HS-27A (cell line): ENCODE data around the gene PLEKHM3.

Source experiments
- DNase-seq: peaks from one replicate; pipeline ENCODE4 v3.0.0-alpha.2; 2012; ENCODE audit warnings: low read depth, missing footprints

Gene PLEKHM3

DNA sequence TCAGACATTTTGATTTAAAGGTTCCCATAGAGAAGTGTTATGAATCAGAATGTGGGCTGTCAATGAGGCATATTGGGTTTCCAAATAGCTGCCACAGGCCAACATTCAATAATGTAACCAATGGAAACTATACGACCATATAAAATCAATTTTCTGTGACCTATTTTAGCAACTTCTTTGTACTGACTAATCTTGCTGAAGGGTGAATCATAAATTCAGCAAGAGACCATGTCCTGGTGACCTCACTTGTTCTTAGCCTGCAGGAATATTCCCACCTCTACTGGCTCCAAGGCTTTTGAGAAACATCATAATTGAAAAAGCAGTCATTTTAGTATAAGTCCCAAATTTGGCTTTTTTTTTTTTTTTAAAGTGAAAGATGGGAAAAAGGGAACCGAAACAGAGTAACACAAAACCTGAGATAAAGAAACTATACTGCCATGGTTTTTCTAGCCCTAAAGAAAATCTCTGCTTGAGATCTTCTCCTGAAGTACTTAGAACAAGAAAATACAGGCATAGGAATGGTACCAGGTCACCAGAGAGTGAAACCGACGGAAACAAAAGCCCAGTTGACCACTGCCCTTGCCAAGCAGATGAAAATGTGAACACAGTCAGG lies 32.1 kb downstream of the PLEKHM3 start:
- DNase-seq: no peak

DNA sequence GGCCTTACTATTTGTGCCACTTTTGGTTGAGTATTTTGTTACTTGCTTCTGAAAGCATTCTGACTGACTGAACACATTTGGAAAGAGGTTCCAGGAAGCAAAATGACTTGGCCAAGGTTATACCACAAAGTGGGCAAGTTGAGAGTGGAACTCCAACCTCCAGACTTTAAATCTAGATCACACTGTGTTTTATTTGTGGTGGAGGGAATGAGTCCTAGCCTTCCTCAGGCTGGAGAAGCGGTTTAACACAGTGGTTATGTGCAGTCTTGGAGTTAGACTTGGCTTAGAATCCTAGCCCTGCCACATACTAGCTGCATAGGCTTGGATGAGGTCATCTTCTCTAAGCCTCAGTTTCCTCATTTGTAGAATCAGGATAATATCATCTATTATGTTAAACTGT lies 33.4 kb downstream of the PLEKHM3 start:
- DNase-seq: no peak

DNA sequence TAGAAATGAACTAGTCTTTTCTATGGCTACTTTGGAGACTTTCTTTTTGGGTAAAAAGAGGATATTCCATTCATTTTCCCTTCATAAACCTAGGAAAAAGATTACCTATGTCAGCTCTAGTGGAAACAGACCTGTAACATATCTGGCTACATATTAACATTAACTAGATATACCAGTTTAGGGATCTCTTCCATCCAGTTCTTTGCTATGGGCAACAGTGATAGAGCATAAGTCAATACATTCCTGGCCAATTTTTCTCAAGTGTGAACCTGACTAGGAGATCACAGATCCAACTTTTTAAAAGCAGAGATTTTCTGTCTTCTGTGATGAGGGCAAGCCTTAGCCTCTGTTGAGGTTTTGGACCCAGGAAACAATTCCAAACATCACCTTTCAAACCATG lies 34.5 kb downstream of the PLEKHM3 start:
- no peak for DNase-seq

DNA sequence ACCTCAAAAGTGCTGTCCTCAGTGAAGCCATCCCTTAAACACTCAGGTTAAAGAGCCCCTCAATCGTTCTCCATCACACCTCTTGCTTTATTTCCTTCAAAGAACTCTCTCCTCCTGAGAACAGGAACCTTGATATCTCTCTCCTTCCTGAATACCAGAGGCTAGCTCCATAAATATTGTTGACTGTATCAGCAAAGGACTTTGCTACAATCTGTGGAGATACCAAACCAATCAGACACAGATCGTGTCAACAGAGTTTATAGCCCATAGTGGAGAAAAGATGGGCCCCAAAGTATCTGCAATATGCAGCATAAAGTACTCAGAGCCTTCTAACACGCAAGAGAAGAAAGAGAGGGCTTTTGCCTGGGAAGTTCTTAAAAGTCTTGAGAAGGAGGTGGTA lies 36.4 kb downstream of the PLEKHM3 start:
- DNase-seq: no peak

DNA sequence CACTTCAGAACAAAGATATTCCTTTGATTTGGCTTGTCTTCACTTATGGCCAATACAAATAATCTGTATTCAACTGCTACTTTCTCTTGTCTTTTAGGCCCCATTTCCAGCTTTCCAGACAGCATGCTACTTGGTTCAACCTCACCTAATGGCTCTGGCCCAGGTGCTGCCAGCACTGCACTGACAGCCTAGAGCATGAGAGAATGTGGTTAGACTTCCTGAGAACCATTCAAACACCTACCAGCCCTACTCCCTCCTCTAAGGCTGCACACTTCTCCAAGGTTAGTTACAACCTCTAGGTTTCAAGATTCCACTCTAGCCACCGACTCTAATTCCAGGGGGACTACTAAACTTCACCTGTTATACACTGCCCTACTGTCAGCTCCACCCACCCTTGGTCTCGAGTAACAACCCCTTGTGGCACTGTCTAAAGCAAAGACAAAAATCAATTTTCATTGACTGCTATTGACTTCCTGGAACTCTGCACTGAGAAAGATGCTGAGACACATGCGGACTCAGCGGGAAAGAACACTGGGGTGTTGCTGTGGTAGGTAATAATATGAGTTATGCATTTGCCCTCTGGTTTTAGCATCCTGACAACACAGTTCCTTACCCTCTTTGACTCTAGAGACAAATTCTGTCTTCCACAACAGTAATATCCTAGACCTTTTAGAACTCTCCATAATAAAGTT lies 38.2 kb downstream of the PLEKHM3 start:
- no peak for DNase-seq

DNA sequence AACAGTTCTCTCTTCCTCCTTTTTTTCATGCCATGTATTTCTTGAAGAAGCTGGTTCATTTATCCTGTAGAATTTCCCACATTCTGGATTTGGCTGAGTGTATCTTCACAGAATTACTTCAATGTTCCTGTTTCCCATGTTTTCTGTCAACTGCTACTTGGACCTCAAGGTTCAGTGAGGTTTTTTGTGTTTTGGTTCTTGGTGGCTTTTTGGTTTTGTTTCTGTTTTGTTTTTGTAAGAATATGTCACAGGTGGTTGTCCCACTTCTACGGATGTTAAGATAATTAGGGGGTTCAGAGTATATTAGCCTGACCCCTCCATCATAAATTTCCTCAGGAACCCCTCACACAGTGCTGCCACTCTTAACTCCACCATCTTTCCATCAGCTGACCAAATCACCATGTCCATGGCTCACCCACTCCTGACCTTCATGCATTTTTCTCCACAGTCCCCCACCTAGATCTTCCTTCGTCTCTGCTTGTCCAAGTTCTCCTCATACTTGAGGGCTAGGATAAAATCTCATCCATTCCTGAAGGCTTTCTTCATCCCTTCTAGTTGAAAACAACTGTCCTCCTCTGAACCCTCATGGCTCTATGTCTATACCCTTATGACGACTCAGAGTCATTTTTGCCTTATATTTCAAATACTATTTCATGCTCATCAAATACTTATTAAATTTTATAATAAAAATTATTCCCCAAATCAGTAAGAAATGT lies 40.4 kb downstream of the PLEKHM3 start:
- DNase-seq: no peak

DNA sequence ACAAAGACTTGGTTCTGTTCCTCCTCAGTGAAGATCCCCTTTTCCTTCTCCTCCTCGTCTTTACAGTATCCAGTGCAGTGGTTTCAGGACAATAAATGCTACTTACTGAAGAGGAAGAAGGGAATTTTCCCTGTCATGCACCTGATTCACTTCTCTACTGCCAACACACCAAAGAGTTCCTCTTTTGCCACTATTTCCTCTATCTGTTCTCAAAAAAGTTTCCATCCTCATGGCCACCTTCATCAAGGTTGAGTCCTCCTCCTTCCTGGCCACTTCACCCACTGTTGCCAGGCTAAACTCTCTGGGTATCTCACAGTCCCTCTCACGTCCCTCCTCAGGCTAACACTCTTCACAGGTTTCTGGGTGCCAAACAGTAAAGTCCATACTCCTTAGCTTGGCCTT lies 41.7 kb downstream of the PLEKHM3 start:
- no peak for DNase-seq

DNA sequence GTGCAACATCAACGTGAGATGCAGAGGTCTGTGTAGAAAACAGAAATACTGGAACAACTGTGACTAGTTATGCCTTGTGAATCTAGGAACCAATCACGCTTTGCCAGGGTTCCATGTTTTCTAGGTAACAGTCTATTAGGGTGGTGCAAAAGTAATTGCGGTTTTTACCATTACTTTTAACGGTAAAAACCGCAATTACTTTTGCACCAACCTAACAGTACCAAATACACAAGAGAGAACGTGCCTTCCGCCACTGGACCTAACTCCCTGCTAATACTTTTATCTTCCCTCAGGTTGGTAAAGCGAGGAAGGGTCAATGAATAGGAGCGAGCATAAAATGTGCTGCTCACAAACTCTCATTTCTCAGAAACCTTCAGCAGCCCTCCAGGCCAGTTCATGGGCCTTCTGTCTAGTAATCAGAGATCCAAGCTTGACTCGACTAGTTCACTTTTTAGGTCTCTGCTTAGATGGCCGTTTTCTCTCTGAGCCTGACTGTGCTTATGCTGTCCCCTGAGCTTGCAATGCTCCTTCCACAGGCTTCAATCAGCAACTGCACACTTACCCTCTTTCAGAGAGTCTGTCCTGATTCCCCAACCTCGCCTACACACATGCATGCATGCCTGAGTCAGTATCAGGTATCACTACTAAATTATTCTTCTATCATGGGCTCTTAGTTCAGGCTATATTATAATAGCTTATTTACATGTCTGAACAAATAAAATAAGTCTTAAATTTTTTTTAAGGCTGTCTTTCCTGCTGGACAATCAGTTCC lies 47.0 kb downstream of the PLEKHM3 start:
- no peak for DNase-seq

DNA sequence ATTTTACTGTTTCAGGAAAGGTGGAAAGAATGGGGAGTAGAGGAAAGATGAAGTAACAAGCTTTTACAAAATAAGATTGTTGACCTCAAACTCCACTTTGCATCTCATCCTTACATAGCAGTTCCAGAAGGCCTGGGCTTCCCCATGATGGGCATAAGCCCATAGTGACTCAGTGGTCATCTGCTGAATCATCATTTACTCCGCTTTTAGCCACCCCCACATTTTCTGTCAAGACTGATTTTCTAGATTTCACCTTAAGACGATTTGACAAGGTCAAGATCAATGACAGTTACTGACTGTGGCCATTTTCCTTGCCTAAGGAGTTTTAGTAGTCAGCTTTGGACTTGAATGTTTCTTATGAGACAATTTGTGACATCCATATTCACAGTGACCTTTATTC lies 49.4 kb downstream of the PLEKHM3 start:
- no peak for DNase-seq

DNA sequence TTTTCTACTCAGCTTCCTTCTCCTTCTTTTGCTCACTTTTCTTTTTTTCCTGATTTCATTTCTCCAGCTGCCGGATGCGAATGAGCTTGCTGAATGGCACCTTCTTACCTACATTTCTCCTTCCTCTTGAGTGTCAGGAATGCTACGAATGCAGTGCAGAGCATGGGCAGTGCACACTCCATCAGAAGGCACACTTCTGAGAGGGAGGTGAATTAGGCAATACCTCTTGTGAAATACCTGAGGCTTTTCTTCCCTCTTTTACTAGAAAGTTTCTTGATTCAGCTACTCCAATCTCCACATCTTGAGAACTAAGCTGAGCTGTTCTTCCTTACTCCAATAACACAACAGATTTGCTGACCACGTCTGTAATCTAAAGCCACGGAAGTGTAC lies 51.1 kb downstream of the PLEKHM3 start:
- DNase-seq: no peak

DNA sequence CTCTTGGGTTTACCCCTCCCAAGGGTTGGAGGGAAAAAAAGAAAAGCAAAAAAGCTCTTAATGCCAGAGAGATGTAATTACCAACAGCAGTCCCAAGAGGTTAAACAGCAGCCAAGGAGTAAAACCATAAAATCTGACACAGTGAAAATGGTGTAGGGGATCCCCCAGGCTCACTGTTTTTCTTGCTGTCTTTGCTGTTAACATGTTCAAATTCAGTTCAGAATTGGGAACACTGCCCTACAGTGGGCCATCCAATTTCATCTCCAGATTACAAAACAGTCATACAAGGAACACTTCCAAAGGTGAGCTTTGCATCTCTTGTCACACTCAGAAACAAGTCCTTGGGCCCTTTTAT lies 54.5 kb downstream of the PLEKHM3 start:
- no peak for DNase-seq

DNA sequence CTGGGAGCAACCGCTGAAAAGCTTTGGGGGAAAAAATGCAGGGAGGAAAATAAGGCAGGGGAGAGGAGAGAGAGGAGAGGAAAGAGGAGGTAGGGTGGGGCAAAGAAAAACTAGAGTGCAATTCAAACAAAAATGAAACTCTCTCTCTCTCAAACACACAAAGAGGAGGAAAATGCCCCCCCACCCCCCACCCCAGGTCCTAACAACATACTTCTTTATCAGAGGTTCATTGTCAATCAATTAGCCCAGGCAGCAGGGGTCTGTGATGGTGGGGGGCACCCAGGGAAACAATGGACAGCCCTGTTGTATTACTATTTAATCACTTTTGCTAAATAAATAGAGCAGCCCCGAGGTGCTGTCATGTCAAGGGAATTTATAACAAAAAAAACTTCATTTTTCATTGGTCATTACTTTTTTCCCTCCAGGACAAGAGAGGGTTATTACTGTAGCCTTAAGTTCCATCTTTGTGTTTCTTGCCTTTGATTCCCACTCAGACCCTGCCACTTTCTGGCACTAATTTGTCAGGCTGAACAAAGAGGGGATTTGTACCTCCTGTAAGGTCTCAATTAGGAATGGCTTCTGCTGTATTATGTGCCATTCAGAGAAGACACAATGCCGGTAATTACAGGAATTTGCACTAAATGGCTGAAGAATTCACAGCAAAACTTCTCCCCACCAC lies 55.0 kb downstream of the PLEKHM3 start:
- no peak for DNase-seq

DNA sequence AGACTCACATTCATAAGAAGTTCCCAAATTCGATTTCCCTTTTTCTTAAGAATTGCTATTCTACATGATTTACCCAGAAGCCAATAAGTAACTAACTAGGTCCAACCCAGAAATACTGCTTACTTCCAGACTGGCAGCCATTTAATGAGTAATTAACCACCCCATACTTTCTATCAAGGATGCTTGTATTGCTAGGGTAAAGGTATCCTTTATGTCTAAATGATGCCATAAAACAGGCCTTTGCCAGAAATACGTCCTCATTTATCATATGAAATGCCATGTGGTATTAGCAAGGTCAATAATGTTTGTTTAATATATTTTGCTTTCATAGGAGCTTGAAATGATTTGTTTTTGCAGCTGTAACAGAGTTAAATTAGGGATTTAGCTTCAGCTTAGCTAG lies 56.1 kb downstream of the PLEKHM3 start:
- DNase-seq: no peak

DNA sequence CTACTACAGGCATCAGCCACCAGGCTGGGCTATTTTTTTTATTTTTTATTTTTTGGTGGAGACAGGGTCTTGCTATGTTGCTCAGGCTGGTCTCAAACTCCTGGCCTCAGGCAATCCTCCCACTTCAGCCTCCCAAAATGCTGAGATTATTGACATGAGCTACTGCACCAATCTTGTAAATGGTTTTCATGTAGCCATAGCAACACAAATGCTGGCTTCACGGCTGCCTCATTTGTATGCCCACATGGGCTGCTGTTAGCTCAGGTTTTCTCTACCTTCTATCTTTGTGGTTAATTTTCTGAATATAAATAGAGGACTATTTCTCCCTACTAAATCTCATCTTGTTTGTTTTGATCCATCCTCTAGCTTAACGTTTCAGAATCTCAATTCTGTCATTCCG lies 58.2 kb downstream of the PLEKHM3 start:
- DNase-seq: no peak

DNA sequence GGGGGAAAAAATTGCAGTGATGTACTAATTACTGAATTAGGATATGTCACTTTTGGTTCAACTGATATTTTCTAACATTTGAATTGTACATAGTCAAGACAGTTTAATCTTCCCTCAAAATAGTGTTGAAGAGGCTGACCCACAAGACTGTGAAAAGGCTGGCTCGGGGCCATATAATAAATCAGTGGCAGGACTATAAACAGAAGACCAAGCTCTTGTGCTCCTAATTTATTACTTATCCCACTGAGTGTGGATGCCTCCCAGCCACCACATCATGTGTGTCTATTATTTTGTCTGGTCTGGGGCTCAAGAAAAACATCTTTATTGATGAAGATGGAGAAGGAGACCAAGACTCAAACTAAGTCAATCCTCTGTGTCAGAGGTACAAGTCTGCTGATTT lies 64.4 kb downstream of the PLEKHM3 start:
- no peak for DNase-seq

DNA sequence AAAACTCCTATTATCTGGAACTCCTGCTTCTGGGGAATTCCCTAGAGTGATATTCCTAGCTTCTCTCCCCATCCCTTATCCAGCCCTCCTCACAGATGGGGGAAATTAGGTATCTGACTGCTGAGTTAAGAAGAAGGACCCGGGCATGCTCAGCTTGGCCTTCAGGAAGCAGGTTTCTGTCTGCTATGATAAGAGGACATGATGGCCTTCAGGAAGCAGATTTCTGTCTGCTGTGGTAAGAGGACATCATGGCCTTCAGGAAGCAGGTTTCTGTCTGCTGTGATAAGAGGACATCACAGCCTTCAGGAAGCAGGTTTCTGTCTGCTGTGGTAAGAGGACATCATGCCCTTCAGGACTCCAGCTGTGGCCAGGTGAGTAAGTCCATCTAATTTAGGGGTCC lies 65.2 kb downstream of the PLEKHM3 start:
- DNase-seq: no peak

DNA sequence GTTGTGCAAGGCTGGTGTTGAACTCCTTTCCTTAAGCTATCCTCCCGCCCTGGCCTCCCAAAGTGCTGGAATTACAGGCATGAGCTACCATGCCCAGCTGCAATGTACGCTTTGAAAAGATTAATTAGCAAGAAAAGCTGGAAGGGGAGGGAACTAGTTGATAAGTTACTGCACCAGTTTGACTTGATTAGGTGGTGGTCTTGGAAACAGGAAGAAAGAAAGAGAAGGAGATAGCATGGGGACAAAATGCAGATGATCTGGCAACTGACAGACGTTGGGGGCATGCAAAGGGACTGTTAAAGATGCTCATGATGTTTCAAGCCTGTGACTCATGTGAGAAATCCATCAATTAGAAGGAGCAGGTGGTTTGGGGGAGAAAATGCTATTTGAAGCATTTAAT lies 68.6 kb downstream of the PLEKHM3 start:
- DNase-seq: no peak

DNA sequence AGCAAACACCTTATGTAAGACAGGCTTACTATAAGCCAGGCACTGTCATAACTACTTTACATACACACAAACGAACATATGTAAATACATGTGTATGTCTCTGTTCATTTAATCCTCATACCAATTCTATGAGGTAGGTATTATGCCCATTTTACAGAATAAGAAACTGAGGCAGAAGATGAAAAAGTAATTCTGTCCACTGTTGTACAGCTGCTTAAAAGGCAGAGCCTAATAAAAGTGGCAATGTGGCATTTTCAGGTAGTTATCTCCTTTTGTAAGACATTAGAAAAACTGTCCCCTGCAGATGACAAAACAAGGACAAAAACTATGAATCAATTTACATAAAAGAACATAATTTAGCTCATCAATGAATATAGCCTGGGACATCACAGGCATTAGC lies 69.9 kb downstream of the PLEKHM3 start:
- DNase-seq: no peak

DNA sequence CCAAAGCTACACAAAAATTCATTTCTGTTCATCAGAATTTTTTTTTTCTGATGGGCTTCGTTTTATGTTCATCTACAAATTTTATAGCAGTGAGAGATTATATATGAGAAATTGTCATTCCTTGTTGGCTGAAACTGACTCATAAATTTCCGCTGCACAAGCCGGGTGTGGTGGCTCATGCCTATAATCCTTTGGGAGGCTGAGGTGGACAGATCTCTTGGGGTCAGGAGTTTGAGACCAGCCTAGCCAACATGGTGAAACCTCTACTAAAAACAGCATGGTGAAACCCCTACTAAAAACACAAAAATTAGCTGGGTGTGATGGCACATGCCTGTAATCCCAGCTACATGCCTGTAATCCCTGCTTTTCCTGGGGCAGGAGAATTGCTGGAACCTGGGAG lies 72.0 kb downstream of the PLEKHM3 start:
- no peak for DNase-seq

DNA sequence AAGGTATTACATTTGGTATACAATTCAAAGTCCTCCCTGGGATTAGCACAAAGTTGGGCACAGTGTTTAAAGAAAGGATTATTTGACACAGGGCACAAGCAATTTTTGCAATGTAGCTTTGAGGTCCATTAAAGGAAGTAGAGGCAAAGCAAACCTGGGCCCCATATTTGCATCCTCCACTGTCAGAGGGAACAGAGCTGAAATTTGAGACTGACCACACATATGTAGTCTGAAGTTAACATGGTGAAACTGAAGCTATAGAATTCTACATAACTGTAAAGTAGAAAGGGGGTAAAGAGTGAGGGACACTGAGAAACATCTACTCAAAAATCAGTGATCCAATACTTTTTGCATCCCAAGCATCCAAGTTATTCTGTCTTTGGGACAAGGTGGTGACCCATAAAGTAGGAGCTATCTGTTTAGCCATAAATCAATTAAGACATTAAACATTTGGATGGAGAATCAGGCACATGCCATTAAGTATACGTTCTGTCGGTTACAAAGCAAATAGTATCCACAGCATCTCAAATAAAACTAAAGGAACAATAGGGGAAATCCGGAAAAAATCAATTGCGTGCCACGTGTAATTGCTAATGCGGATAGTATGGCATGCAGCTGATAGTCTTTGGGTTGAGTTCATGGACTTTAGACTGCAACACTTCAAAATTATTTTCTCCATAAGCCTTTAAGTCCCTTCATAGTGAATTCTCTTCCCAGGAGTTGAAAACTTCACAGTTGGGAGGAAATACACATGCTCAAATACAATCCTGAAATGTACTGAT lies 72.6 kb downstream of the PLEKHM3 start:
- no peak for DNase-seq

DNA sequence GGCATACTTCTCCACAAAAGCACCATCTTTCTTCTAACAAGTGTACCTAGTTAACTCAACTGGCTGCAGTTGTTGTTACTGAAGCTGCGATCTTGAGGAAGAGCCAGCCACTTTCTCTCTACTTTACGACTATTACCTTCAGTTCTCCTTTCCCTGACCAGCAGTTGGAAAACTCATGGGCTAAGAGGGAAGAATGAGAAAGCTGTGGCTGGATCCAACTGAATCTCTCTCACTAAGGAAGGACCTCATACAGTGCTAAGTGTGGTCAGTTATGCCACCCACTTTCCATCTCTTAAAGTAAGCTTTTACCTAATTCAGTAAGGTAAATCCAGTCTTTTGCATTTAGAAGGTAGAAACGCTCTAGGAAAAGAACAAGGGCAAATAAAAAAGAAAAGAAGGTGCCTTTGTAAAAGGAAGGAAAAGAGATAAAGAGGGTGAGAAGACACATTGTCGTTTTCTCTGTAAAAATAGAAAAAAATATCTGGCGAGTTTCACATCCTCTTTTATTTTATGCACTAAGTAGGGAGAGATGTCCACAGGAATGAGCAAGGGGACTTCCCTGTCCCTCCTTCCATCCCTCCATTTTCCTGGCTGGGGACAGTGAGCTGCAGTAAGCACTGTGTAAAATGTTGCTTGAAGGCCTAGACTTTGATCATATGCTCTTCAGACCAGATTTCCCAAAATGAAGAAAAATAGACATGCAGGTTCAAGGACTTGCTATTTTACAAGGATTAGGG lies 73.4 kb downstream of the PLEKHM3 start:
- DNase-seq: no peak
